ENCODE results near the gene P2RX7. TPM values are rescaled to one million over a fixed set of nuclear protein-coding genes. Genes with fewer than 3 reads are reported as not detected.
A peak's percentile ranks its signal among the peaks of the same experiment; 100 is the strongest.

The P2RX7 gene
- polyA plus RNA-seq, 3 donors: 12.3 to 66.3 (median 20.5) TPM

DNA sequence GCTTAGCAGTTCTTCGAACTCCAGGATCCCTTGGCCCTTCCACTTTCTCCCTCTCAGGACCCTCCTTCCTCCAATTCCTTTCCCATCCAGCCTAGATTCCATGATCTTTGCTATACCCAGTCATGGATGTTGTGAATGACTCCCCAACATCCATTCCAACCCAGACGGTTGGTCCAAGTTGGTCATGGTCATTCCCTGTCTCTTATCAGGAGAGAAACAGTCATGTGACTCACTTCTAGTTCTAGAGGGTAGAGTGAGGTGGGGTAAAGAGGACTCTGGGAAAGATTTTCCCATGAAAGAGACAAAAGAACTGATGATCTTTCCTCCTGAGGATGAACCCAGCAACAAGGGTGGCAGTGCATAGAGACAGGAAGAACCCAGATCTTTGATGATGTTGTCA is 9.2 kb upstream of the P2RX7 start:
- Histone ChIP-seq H3K36me3 (replicated peaks in 1 of 2; ENCODE audit: control insufficient read depth in 1 of 2, insufficient read depth in 2 of 2, low read length in 2 of 2) (no peaks in the 10 kb centered on the region), H3K9ac (ENCODE audit: insufficient read depth, low read length, poor library complexity, severe bottlenecking) (no peak overlapping the region), H2AFZ (ENCODE audit: insufficient read depth, low read depth, low read length, poor library complexity, severe bottlenecking) (no peak overlapping the region), H4K20me1 (ENCODE audit: insufficient read depth, low read length) (no peaks in the 10 kb centered on the region), H3K9me3 (replicated peaks in 1 of 2; ENCODE audit: control insufficient read depth in 1 of 2, insufficient read depth in 1 of 2, low read length in 2 of 2) (no peaks in the 10 kb centered on the region), H3K27ac (ENCODE audit: low read depth in 1 of 2, low read length in 2 of 2) (no peak overlapping the region), H3K4me2 (replicated peaks; ENCODE audit: extremely low read depth, low read length, poor library complexity, severe bottlenecking) (no peak overlapping the region), H3K4me3 (replicated peaks in 1 of 3; ENCODE audit: low read depth in 2 of 3, low read length in 3 of 3) (no peak overlapping the region), H3K27me3 (ENCODE audit: control insufficient read depth in 2 of 2, insufficient read depth in 2 of 2, low read length in 2 of 2) (no peaks in the 10 kb centered on the region), H3K4me1 (ENCODE audit: control insufficient read depth in 1 of 2, insufficient read depth in 2 of 2, low read length in 2 of 2) (peaks cover 14 to 21% of the 10 kb centered on the region in 2 donors), H3K79me2 (ENCODE audit: insufficient read depth, low read length) (no peaks in the 10 kb centered on the region)
- Mint-ChIP-seq H3K27me3 (ENCODE audit: low read depth in 3 of 3) (peaks cover 2 to 3% (median 3%) of the 10 kb centered on the region in 3 donors), H3K9me3 (peaks cover 0 to 4% (median 0%) of the 10 kb centered on the region in 7 donors), H3K4me3 (no peak overlapping the region), H3K4me1 (peaks cover 38% of the 10 kb centered on the region), H3K36me3 (no peaks in the 10 kb centered on the region), H3K27ac (no peak overlapping the region)
- intact Hi-C loops (cut with micrococcal nuclease): no loop called here
- 100% methylated on average over 1 of the region's 2 CpGs for WGBS (ENCODE audit: insufficient coverage)
- TF ChIP-seq, protein P1, sequence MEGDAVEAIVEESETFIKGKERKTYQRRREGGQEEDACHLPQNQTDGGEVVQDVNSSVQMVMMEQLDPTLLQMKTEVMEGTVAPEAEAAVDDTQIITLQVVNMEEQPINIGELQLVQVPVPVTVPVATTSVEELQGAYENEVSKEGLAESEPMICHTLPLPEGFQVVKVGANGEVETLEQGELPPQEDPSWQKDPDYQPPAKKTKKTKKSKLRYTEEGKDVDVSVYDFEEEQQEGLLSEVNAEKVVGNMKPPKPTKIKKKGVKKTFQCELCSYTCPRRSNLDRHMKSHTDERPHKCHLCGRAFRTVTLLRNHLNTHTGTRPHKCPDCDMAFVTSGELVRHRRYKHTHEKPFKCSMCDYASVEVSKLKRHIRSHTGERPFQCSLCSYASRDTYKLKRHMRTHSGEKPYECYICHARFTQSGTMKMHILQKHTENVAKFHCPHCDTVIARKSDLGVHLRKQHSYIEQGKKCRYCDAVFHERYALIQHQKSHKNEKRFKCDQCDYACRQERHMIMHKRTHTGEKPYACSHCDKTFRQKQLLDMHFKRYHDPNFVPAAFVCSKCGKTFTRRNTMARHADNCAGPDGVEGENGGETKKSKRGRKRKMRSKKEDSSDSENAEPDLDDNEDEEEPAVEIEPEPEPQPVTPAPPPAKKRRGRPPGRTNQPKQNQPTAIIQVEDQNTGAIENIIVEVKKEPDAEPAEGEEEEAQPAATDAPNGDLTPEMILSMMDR (IDR thresholded peaks at IDR 0.05): no peak
- no peak for DNase-seq

DNA sequence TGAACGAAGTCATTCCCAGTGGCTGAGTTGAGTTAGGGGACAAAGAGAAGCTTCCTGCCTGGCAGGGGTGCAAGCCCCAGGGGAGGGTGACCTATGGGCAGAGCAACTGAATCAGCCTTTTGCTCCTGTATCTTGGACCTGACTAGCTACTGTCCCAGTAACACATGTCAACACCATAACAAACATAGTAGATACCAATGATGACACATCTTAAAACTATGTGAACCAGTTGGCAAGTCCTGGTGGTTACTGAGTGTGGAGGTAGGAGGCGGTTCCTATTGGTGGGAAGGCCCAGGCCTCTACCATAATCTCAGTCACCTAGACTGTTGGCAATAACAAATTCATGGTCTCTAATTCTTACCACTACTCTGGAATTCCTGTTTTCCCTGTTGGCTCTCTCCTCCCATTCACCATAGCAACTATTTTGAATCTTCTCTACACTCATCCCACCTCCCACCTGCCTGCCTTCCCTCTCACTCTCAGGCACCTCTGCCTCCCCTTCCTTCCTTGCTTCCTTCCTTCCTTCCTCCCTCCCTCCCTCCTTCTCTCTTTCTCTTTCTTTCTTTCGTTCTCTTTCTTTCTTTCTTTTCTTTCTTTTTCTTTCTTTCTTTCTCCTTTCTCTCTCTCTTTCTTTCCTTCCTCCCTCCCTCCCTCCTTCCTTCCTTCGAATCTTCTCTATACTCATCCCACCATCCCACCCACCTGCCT is 8.1 kb upstream of the P2RX7 start:
- no peak overlapping the region for H2AFZ ChIP-seq (ENCODE audit: insufficient read depth, low read depth, low read length, poor library complexity, severe bottlenecking)
- H4K20me1 ChIP-seq (ENCODE audit: insufficient read depth, low read length): no peaks in the 10 kb centered on the region
- intact Hi-C loops (cut with micrococcal nuclease): no loop called here
- H3K27me3 Mint-ChIP-seq (ENCODE audit: low read depth in 3 of 3): peaks cover 1 to 5% (median 2%) of the 10 kb centered on the region in 3 donors
- H3K4me3 ChIP-seq (replicated peaks in 1 of 3; ENCODE audit: low read depth in 2 of 3, low read length in 3 of 3): no peak overlapping the region
- H3K36me3 Mint-ChIP-seq: peaks cover 0 to under 1% of the 10 kb centered on the region in 2 donors
- DNase-seq: peak; percentile 6 to 32 (median 11)
- H3K4me3 Mint-ChIP-seq: no peak overlapping the region
- 60% methylated on average over 2 of the region's 4 CpGs for WGBS (ENCODE audit: insufficient coverage)
- TF ChIP-seq, protein P1 (IDR thresholded peaks at IDR 0.05): no peak
- H3K4me2 ChIP-seq (replicated peaks; ENCODE audit: extremely low read depth, low read length, poor library complexity, severe bottlenecking): no peak overlapping the region
- H3K4me1 ChIP-seq (ENCODE audit: control insufficient read depth in 1 of 2, insufficient read depth in 2 of 2, low read length in 2 of 2): peaks cover 23 to 30% of the 10 kb centered on the region in 2 donors
- H3K27ac Mint-ChIP-seq: no peak overlapping the region
- peaks cover 0 to 4% (median 0%) of the 10 kb centered on the region in 7 donors for H3K9me3 Mint-ChIP-seq
- no peaks in the 10 kb centered on the region for H3K27me3 ChIP-seq (ENCODE audit: control insufficient read depth in 2 of 2, insufficient read depth in 2 of 2, low read length in 2 of 2)
- no peak overlapping the region for H3K9ac ChIP-seq (ENCODE audit: insufficient read depth, low read length, poor library complexity, severe bottlenecking)
- H3K4me1 Mint-ChIP-seq: peaks cover 45% of the 10 kb centered on the region
- H3K9me3 ChIP-seq (replicated peaks in 1 of 2; ENCODE audit: control insufficient read depth in 1 of 2, insufficient read depth in 1 of 2, low read length in 2 of 2): no peaks in the 10 kb centered on the region
- no peaks in the 10 kb centered on the region for H3K79me2 ChIP-seq (ENCODE audit: insufficient read depth, low read length)
- H3K36me3 ChIP-seq (replicated peaks in 1 of 2; ENCODE audit: control insufficient read depth in 1 of 2, insufficient read depth in 2 of 2, low read length in 2 of 2): no peaks in the 10 kb centered on the region
- H3K27ac ChIP-seq (ENCODE audit: low read depth in 1 of 2, low read length in 2 of 2): no peak overlapping the region
